HG03097 (cell line): Measurements from ENCODE around the gene DHRSX.
"Not testable (repeated sequence)": the region's sequence is repeated elsewhere in the genome, so short reads cannot be mapped to it uniquely, and the experiment has no call there.

Experiments
- ATAC-seq: cut with Tn5 transposase; IDR thresholded peaks from one replicate; pipeline ENCODE4 v1.9.1; 2021; ENCODE audit not compliant: unreplicated experiment, low FRiP score

DHRSX gene

DNA sequence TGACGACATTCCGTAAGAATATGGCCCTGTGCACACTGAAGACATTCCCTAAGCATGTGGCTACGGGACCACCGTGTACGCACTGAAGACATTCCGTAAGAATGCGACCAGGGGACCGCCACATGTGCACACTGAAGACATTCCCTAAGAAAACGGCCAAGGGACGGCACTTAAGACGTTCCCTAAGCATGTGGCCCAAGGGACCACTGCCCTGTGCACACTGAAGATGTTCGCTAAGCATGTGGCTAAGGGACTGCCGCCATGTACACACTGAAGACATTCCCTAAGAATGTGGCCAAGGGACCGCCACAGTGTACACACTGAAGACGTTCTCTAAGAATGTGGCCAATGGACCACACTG is 21.4 kb downstream of the DHRSX start:
- ATAC-seq = no peak

DNA sequence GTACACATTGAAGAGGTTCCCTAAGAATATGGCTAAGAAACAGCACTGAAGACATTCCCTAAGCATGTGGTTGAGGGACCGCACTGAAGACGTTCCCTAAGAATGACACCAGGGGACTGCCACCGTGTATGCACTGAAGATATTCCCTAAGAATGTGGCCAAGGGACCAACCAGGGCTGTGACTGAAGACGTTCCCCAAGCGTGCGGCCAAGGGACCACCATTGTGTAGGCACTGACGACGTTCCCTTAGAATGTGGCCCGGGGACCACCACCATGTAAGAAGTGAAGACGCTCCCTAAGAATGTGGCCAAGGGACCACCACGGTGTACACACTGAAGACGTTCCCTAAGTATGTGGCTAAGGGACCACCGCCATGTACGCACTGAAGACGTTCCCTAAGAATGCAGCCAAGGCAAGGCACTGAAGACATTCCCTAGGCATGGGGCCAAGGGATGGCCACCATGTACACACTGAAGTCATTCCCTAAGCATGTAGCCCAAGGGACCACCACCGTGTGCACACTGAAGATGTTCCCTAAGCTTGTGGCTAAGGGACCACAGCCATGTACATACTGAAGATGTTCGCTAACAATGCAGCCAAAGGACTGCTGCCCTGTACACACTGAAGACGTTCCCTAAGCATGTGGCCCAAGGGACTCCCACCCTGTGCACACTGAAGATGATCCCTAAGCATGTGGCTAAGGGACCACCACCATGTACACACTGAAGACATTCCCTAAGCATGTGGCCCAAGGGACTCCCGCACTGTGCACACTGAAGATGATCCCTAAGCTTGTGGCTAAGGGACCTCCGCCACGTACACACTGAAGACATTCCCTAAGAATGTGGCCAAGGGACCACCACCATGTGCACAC is 22.0 kb downstream of the DHRSX start:
- ATAC-seq = no peak

DNA sequence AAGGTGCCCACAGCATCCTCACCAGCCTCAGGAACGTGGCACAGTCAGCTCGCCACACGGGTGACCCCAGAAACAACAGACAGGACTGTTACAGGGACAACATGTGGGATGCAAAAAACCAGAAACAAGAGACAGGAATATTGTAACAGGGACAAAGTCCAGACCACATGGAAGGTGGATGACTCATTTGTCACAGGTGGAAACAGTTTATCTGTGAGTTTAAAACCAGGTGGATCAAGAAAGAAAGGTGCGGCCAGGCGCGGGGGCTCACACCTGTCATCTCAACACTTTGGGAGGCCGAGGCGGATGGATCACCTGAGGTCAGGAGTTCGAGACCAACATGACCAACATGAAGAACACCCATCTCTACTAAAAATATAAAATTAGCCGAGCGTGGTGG is 23.5 kb downstream of the DHRSX start:
- not testable (repeated sequence) for ATAC-seq

DNA sequence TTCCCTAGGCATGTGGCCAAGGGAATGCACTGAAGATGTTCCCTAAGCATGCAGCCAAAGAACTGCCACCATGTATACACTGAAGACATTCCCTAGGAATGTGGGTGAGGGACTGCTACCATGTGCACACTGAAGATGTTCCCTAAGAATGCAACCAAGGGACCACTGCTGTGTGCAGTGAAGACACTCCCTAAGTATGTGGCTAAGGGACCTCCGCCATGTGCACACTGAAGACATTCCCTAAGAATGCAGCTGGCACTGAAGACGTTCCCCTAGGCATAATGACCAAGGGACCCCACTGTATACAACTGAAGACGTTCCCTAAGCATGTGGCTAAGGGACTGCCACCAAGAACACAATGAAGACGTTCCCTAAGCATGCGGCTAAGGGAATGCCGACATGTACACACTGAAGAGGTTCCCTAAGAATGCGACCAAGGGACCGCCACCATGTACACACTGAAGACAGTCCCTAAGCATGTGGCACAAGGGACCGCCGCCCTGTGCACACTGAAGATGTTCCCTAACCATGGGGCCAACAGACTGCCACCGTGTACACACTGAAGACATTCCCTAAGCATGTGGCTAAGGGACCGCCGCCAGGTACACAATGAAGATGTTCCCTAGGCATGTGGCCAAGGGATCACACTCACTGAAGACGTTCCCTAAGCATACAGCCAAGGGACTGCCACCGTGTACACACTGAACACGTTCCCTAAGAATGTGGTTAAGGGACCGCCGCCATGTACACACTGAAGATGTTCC is 25.6 kb downstream of the DHRSX start:
- ATAC-seq = no peak

DNA sequence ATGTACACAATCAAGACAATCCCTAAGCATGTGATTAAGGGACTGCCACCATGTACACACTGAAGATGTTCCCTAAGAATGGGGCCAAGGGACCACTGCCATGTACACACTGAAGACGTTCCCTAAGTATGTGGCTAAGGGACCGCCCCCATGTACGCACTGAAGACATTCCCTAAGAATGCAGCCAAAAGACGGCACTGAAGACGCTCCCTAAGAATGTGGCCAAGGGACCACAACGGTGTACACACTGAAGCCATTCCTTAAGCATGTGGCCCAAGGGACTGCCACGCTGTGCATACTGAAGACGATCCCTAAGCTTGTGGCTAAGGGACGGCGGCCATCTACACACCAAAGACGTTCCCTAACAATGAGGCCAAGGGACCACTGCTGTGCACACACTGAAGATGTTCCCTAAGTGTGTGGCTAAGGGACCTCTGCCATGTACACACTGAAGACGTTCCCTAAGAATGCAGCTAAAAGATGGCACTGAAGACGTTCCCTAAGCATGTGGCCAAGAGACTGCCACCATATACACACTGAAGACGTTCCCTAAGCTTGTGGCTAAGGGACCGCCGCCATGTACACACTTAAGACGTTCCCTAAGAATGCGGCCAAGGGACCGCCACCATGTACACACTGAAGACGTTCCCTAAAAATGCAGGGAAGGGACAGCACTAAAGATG is 26.4 kb downstream of the DHRSX start:
- no peak for ATAC-seq

DNA sequence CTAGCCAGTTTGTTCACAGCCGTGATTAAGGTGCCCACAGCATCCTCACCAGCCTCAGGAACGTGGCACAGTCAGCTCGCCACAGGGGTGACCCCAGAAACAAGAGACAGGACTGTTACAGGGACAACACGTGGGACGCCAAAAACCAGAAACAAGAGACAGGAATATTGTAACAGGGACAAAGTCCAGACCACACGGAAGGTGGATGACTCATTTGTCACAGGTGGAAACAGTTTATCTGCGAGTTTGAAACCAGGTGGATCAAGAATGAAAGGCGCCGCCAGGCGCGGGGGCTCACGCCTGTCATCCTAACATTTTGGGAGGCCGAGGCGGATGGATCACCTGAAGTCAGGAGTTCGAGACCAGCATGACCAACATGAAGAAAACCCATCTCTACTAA is 27.7 kb downstream of the DHRSX start:
- not testable (repeated sequence) for ATAC-seq

GRCh38 chrX:2471641-2472040 is 29.1 kb downstream of the DHRSX start:
- ATAC-seq = no peak

DNA sequence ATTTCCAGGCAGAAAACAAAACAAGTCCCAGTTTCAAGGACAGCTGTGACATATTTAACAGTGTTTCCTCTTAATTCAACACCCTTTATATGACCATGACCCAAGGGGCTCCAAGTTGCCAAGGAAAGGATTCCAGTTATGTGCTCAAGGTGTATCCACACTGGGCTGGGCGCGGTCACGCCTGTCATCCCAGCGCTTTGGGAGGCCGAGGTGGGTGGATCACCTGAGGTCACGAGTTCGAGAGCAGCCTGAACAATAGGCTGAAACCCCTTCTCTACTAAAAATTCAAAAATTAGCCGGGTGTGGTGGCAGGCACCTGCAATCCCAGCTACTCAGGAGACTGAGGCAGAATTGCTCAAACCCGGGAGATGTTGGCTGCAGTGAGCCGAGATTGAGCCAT is 29.6 kb downstream of the DHRSX start:
- not testable (repeated sequence) for ATAC-seq

GRCh38 chrX:2469852-2470251 is 30.9 kb downstream of the DHRSX start:
- not testable (repeated sequence) for ATAC-seq

DNA sequence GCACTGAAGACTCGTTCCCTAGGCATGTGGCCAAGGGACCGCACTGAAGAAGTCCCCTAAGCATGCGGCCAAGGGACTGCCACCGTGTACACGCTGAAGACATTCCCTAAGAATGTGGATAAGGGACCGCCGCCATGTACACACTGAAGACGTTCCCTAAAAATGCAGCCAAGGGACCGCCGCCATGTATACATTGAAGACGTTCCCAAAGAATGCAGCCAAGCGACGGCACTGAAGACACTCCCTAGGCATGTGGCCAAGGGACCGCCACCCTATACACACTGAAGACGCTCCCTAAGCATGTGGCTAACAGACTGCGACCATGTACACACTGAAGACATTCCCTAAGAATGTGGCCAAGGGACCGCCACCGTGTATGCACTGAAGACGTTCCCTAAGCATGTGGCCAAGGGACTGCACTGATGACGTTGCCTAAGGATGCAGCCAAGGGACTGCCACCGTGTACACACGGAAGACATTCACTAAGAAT is 31.5 kb downstream of the DHRSX start:
- no peak for ATAC-seq

- ATAC-seq = no peak
Observed at GRCh38 chrX:2468261-2469195, 32.2 kb downstream of the DHRSX start.

DNA sequence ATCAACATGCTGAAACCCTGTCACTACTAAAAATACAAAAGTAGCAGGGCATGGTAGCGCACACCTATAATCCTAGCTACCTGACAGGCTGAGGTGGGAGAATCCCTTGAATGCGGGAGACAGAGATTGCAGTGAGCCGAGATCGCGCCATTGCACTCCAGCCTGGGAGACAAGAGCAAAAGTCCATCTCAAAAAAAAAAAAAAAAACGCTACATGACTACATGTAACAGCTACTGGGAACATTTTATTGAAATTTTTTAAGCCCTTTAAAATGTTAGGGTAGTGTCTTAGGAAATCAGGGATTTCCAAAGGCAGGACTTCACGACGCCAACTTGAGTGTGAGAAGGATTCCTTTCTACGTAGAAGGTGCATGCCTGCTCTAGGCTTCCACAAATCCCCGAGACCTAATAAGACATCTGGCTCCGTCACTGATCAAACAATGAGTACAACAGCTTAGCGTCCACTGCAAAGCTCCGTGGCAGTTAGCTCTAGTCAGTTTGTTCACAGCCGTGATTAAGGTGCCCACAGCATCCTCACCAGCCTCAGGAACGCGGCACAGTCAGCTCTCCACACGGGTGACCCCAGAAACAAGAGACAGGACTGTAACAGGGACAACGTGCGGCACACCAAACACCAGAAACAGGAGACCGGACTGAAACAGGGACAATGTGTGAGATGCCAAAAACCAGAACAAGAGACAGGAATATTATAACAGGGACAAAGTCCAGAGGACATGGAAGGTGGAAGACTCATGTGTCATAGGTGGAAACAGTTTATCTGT is 33.7 kb downstream of the DHRSX start:
- ATAC-seq = no peak

DNA sequence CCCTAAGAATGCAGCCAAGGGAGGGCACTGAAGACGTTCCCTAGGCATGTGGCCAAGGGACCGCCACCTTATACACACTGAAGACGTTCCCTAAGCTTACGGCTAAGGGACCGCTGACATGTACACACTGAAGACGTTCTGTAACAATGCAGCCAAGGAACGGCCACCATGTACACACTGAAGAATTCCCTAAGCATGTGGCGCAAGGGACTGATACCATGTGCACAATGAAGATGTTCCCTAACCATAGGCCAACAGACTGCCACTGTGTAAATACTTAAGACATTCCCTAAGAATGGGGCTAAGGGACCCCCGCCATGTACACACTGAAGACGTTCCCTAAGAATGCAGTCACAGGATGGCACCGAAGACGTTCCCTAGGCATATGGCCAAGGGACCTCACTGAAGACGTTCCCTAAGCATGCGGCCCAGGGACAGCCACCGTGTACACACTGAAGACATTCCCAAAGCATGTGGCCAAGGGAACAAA is 36.1 kb downstream of the DHRSX start:
- ATAC-seq = no peak

- no peak for ATAC-seq
Observed at GRCh38 chrX:2463973-2464676, 36.7 kb downstream of the DHRSX start.

DNA sequence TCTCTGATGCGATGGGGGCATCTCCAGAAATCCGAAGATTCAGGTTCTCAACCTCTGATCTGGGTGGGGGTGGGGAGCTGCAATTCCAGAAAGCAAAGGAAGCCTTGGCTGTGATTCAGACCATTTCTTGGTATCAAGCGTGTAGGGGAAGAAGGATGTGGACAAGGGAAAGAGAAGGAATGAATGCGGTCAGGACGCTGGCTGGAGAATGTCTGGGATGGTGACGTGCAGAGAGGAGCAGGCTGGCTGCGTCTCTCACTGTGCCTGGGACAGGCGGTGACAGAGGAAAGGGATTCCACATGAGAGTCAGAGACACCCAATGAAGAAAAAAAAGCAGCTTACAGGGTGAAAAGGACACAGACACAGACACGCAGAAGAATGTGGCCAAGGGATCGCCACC is 37.3 kb downstream of the DHRSX start:
- ATAC-seq = not testable (repeated sequence)

DNA sequence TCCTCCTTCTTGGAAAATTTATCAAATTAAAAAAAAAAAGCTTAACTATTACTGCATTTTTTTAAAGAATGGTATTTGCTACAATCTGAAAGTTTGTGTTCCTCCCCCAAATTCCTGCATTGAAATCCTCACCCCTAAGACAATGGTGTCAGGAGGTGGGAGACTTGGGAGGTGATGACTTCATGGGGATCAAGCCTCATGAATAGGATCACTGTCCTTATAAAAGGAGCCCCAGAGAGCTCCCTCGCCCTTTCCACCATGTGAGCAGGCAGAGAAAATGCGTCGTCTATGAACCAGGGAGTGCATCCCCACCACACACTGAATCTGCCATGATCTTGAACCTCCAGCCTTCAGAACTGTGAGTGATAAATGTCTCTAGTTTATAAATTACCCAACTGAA is 38.0 kb downstream of the DHRSX start:
- ATAC-seq = no peak

GRCh38 chrX:2462074-2462473 is 38.7 kb downstream of the DHRSX start:
- ATAC-seq = no peak

GRCh38 chrX:2461711-2462016 is 39.1 kb downstream of the DHRSX start:
- ATAC-seq = no peak
